Thyroid gland (tissue), 4 donors: ENCODE data around the gene UCHL5.

Experiments used
- CTCF ChIP-seq, 6 experiments: fragments of 200-600 bp in 3 of 6; fragments of 450-650 bp in 3 of 6; sonication (generic) in 3 of 6; IDR thresholded peaks; one replicate each; pipeline ENCODE4 v1.5.1; 2016 to 2019; ENCODE audit warnings: antibody characterized with exemption in 6 of 6, mild to moderate bottlenecking in 2 of 6, inconsistent platforms in 1 of 6, moderate library complexity in 1 of 6
- POLR2A ChIP-seq, 2 donors: fragments of 450-650 bp; IDR thresholded peaks; one replicate each; pipeline ENCODE4 v1.6.1; 2017; ENCODE audit warnings: antibody characterized with exemption in 2 of 2, mild to moderate bottlenecking in 2 of 2, moderate library complexity in 1 of 2

- TF ChIP-seq CTCF (IDR thresholded peaks at IDR 0.05): no peak
- no peak for TF ChIP-seq POLR2A (IDR thresholded peaks at IDR 0.05)
Measured at GRCh38 chr1:192967901-192968300, 91.3 kb downstream of the UCHL5 start.
